Sigmoid colon (tissue), 7 donors: ENCODE data around the gene STK39. TPM values are rescaled to one million over a fixed set of nuclear protein-coding genes. Genes with fewer than 3 reads are reported as not detected.
"Not testable (repeated sequence)": the region's sequence is repeated elsewhere in the genome, so short reads cannot be mapped to it uniquely, and the experiment has no call there.

Experiments used
- DNase-seq: peaks from one replicate; pipeline ENCODE4 v3.0.0-alpha.2; 2019
- H3K27ac ChIP-seq, 4 donors: fragments of 200-600 bp; sonication (generic); one replicate each; pipeline ENCODE4 v1.5.1; 2016 to 2019; ENCODE audit warnings: mild to moderate bottlenecking in 1 of 4
- H3K27me3 ChIP-seq, 3 donors: fragments of 200-600 bp; sonication (generic); one replicate each; pipeline ENCODE4 v1.5.1; 2019; ENCODE audit warnings: mild to moderate bottlenecking in 1 of 3
- H3K36me3 ChIP-seq, 4 donors: fragments of 200-600 bp; sonication (generic); one replicate each; pipeline ENCODE4 v1.5.1; 2016 to 2019
- H3K4me1 ChIP-seq, 4 donors: fragments of 200-600 bp; sonication (generic); one replicate each; pipeline ENCODE4 v1.5.1; 2017 to 2019
- H3K4me3 ChIP-seq, 4 donors: fragments of 200-600 bp; sonication (generic); one replicate each; pipeline ENCODE4 v1.5.1; 2017 to 2019; ENCODE audit warnings: mild to moderate bottlenecking in 2 of 4, moderate library complexity in 1 of 4
- H3K9me3 ChIP-seq, 4 donors: fragments of 200-600 bp in 3 of 4; sonication (generic) in 3 of 4; one replicate each; pipeline versions ENCODE4 v1.5.1 to v1.6.1; 2013 to 2019
- CTCF ChIP-seq, 4 experiments: fragments of 450-650 bp in 3 of 4; fragments of 200-600 bp in 1 of 4; IDR thresholded peaks; one replicate each; pipeline ENCODE4 v1.5.1; 2016 to 2019; ENCODE audit warnings: antibody characterized with exemption in 4 of 4, mild to moderate bottlenecking in 3 of 4, moderate library complexity in 2 of 4
- EP300 ChIP-seq, 4 donors: sonication (generic); formaldehyde crosslinking; IDR thresholded peaks; one replicate each; pipeline ENCODE4 v1.6.1; 2017; ENCODE audit warnings: antibody characterized with exemption in 4 of 4
- POLR2A ChIP-seq, 2 donors: fragments of 450-650 bp; IDR thresholded peaks; one replicate each; pipeline ENCODE4 v1.6.1; 2016; ENCODE audit warnings: antibody characterized with exemption in 2 of 2, mild to moderate bottlenecking in 2 of 2, moderate library complexity in 2 of 2
- POLR2AphosphoS5 ChIP-seq, 4 donors: sonication (generic); formaldehyde crosslinking; IDR thresholded peaks; one replicate each; pipeline ENCODE4 v1.6.1; 2017; ENCODE audit warnings: antibody characterized with exemption in 4 of 4
- WGBS, 2 donors: extraction: QIAGEN DNeasy Blood & Tissue Kit; methylation state at CpG; one replicate each; pipeline ENCODE4 v1.1.7; 2013; 5-methylcytosine and 5-hydroxymethylcytosine counted together
- intact Hi-C: fragments of 100-400 bp; cut with DNase I; formaldehyde crosslinking; loops from one replicate; pipeline ENCODE4 v1.15.1; 2023
- polyA plus RNA-seq, 3 donors: library from polyadenylated mRNA; stranded (reverse); fragments of 200-250 nt; gene quantifications; one replicate each; pipeline ENCODE4 v1.2.3, GENCODE V29; 2013
- total RNA-seq, 4 donors: library from RNA; depleted of rRNA; stranded (reverse); fragments of >200 nt; gene quantifications; one replicate each; pipeline ENCODE4 v1.1.0, GENCODE V29; 2016
- donor health status: healthy with polysubstance abuse.
- donor health status: Bipolar disorder and iron deficiency.
- donor health status: healthy.

Gene STK39
- total and polyA plus RNA-seq, 7 donors = 13.4 to 44.9 (median 24.1) TPM

- intact Hi-C loops = no loop called here
- no peak for TF ChIP-seq EP300 (IDR thresholded peaks at IDR 0.05)
- no peak for TF ChIP-seq POLR2AphosphoS5 (IDR thresholded peaks at IDR 0.05)
- no peak for TF ChIP-seq POLR2A (IDR thresholded peaks at IDR 0.05)
- no peak for TF ChIP-seq CTCF (IDR thresholded peaks at IDR 0.05)
- H3K4me3 ChIP-seq = no peak overlapping the region
- H3K36me3 ChIP-seq = no peaks in the 10 kb centered on the region
- H3K4me1 ChIP-seq = no peaks in the 10 kb centered on the region
- WGBS, 2 donors = 55 to 79% methylated on average over 3 of the region's 3 CpGs
- no peak for DNase-seq
- H3K27me3 ChIP-seq = no peaks in the 10 kb centered on the region
- H3K9me3 ChIP-seq = no peaks in the 10 kb centered on the region
- no peak overlapping the region for H3K27ac ChIP-seq
Observed at GRCh38 chr2:168272225-168272624, 24.8 kb upstream of the STK39 start.

- 91 to 94% methylated on average over 2 of the region's 2 CpGs for WGBS, 2 donors
- DNase-seq, H3K9me3 ChIP-seq, H3K4me3 ChIP-seq, H3K27ac ChIP-seq, H3K4me1 ChIP-seq, H3K27me3 ChIP-seq, intact Hi-C loops, H3K36me3 ChIP-seq: not testable (repeated sequence)
Observed at GRCh38 chr2:168262926-168263325, 15.5 kb upstream of the STK39 start.

DNA sequence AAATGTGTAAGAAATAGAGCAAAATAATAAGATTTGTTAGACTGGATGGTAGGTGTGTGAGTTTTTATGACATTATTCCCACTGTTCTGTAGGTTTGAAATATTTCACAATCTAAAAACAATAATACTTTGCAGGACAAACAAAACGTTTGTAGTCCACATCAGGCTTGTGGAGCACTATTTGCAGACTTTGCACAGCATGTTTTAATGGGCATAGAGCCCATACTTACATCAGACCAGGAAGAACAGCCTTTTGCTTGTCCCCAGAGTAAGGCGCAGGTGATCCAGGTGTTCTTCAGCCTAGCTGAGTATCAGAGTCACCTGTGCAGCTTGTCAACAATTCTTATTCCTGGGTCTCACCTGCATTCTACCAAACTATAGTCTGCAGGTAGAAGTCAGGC, 9.1 kb upstream of the STK39 start:
- intact Hi-C loops = no loop called here
- H3K9me3 ChIP-seq = peaks cover 0 to 5% (median 0%) of the 10 kb centered on the region in 4 donors
- no peak overlapping the region for H3K27ac ChIP-seq
- no peak for DNase-seq
- WGBS, 2 donors = 14 to 52% methylated on average over 2 of the region's 2 CpGs
- TF ChIP-seq CTCF (IDR thresholded peaks at IDR 0.05) (no peak), EP300 (IDR thresholded peaks at IDR 0.05) (no peak), POLR2A (IDR thresholded peaks at IDR 0.05) (no peak), POLR2AphosphoS5 (IDR thresholded peaks at IDR 0.05) (no peak)
- no peaks in the 10 kb centered on the region for H3K36me3 ChIP-seq
- H3K4me3 ChIP-seq = no peak overlapping the region
- no peaks in the 10 kb centered on the region for H3K27me3 ChIP-seq
- no peaks in the 10 kb centered on the region for H3K4me1 ChIP-seq

GRCh38 chr2:168255866-168256265, 8.5 kb upstream of the STK39 start:
- H3K4me3 ChIP-seq = no peak overlapping the region
- H3K27me3 ChIP-seq = no peaks in the 10 kb centered on the region
- intact Hi-C loops = no loop called here
- no peak for DNase-seq
- WGBS, 2 donors = 37 to 78% methylated on average over 3 of the region's 3 CpGs
- H3K4me1 ChIP-seq = no peaks in the 10 kb centered on the region
- no peak overlapping the region for H3K27ac ChIP-seq
- H3K36me3 ChIP-seq = no peaks in the 10 kb centered on the region
- TF ChIP-seq POLR2AphosphoS5 (IDR thresholded peaks at IDR 0.05) (no peak), EP300 (IDR thresholded peaks at IDR 0.05) (no peak), CTCF (IDR thresholded peaks at IDR 0.05) (no peak), POLR2A (IDR thresholded peaks at IDR 0.05) (no peak)
- H3K9me3 ChIP-seq = peaks cover 0 to 5% (median 0%) of the 10 kb centered on the region in 4 donors

DNA sequence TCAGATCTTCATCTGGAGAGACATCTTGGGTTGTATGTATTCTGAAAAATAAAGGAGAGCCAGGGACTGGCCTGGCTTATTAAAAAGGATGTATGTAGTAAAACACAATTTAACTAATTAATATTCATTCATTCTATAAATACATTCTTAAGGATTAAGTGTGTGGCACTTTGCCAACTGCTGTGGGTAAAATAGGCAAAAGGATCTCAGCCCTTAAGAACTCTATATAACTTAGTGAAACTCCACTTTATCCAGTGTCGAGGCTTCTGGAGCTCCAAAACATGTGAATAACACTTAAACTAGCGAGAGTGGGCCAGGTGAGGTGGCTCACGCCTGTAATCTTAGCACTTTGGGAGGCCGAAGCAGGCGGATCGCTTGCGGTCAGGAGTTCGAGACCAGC, 7.7 kb upstream of the STK39 start:
- no peak for TF ChIP-seq CTCF (IDR thresholded peaks at IDR 0.05)
- TF ChIP-seq POLR2AphosphoS5 (IDR thresholded peaks at IDR 0.05) = no peak
- TF ChIP-seq POLR2A (IDR thresholded peaks at IDR 0.05) = no peak
- TF ChIP-seq EP300 (IDR thresholded peaks at IDR 0.05) = no peak
- no peak overlapping the region for H3K4me3 ChIP-seq
- no peak overlapping the region for H3K27ac ChIP-seq
- no peak for DNase-seq
- WGBS, 2 donors = 97 to 98% methylated on average over 8 of the region's 8 CpGs
- no peaks in the 10 kb centered on the region for H3K27me3 ChIP-seq
- no peaks in the 10 kb centered on the region for H3K4me1 ChIP-seq
- H3K9me3 ChIP-seq = peaks cover 0 to 5% (median 0%) of the 10 kb centered on the region in 4 donors
- no peaks in the 10 kb centered on the region for H3K36me3 ChIP-seq
- intact Hi-C loops = no loop called here
